Adipose tissue (tissue), 3 donors: Measurements from ENCODE around the gene MMP24. TPM values are rescaled to one million over a fixed set of nuclear protein-coding genes. Genes with fewer than 3 reads are reported as not detected.

ENCODE experiments used
- H3K27ac ChIP-seq: one replicate; pipeline ENCODE4 v1.5.1; 2013; ENCODE audit warnings: low read depth, low read length
- WGBS, 3 donors: extraction: QIAGEN DNeasy Blood & Tissue Kit; methylation state at CpG; one replicate each; pipeline ENCODE4 v1.1.7; 2013; 5-methylcytosine and 5-hydroxymethylcytosine counted together
- polyA plus RNA-seq, 3 donors: library from polyadenylated mRNA; stranded (reverse); fragments of 200-250 nt; gene quantifications; one replicate each; pipeline ENCODE4 v1.2.3, GENCODE V29; 2013
- donor health status: healthy with polysubstance abuse.
- donor health status: Bipolar disorder and iron deficiency.
- donor health status: healthy.

The MMP24 gene
- polyA plus RNA-seq, 3 donors = 0.45 to 4.0 (median 0.98) TPM

GRCh38 chr20:35298264-35298663 lies 71.8 kb downstream of the MMP24 start:
- 62 to 69% (median 64%) methylated on average over 5 of the region's 5 CpGs for WGBS, 3 donors
- no peak overlapping the region for H3K27ac ChIP-seq

- H3K27ac ChIP-seq = no peak overlapping the region
- WGBS, 3 donors = 58 to 69% (median 60%) methylated on average over 4 of the region's 4 CpGs
These were observed 73.3 kb downstream of the MMP24 start for GRCh38 chr20:35299780-35300179.

GRCh38 chr20:35300469-35301262 lies 74.2 kb downstream of the MMP24 start:
- H3K27ac ChIP-seq = no peak overlapping the region
- 81 to 88% (median 82%) methylated on average over 4 of the region's 4 CpGs for WGBS, 3 donors

- H3K27ac ChIP-seq = no peak overlapping the region
- WGBS, 3 donors = 87 to 95% (median 94%) methylated on average over 2 of the region's 2 CpGs
These were observed 74.9 kb downstream of the MMP24 start for GRCh38 chr20:35301426-35301825.

- no peak overlapping the region for H3K27ac ChIP-seq
These were observed 76.2 kb downstream of the MMP24 start for GRCh38 chr20:35302421-35303335.

GRCh38 chr20:35303382-35303734 lies 76.9 kb downstream of the MMP24 start:
- 74 to 84% (median 82%) methylated on average over 11 of the region's 11 CpGs for WGBS, 3 donors

More at GRCh38 chr20:35302421-35303335, 76.2 kb downstream of the MMP24 start:
- 82 to 87% (median 86%) methylated on average over 6 of the region's 6 CpGs for WGBS, 3 donors

GRCh38 chr20:35303735-35304491 lies 77.4 kb downstream of the MMP24 start:
- WGBS, 3 donors = 30 to 31% (median 31%) methylated on average over 17 to 18 of the region's 18 CpGs
- no peak overlapping the region for H3K27ac ChIP-seq

More at GRCh38 chr20:35303382-35303734, 76.9 kb downstream of the MMP24 start:
- no peak overlapping the region for H3K27ac ChIP-seq

- no peak overlapping the region for H3K27ac ChIP-seq
- WGBS, 3 donors = 85 to 90% (median 86%) methylated on average over 6 of the region's 6 CpGs
These were observed 78.5 kb downstream of the MMP24 start for GRCh38 chr20:35304956-35305355.

GRCh38 chr20:35305682-35306556 lies 79.4 kb downstream of the MMP24 start:
- no peak overlapping the region for H3K27ac ChIP-seq
- 87 to 95% (median 89%) methylated on average over 12 of the region's 12 CpGs for WGBS, 3 donors

GRCh38 chr20:35306931-35307517 lies 80.5 kb downstream of the MMP24 start:
- 42 to 47% (median 43%) methylated on average over 4 of the region's 4 CpGs for WGBS, 3 donors
- H3K27ac ChIP-seq = no peak overlapping the region

- 67 to 82% (median 77%) methylated on average over 13 of the region's 13 CpGs for WGBS, 3 donors
These were observed 81.5 kb downstream of the MMP24 start for GRCh38 chr20:35307666-35308653.

GRCh38 chr20:35311409-35311808 lies 84.9 kb downstream of the MMP24 start:
- 81 to 95% (median 90%) methylated on average over 2 of the region's 2 CpGs for WGBS, 3 donors
- H3K27ac ChIP-seq = no peak overlapping the region

More at GRCh38 chr20:35307666-35308653, 81.5 kb downstream of the MMP24 start:
- H3K27ac ChIP-seq = no peak overlapping the region

- H3K27ac ChIP-seq = no peak overlapping the region
- 87 to 96% (median 91%) methylated on average over 5 of the region's 5 CpGs for WGBS, 3 donors
These were observed 85.3 kb downstream of the MMP24 start for GRCh38 chr20:35311822-35312221.

GRCh38 chr20:35312318-35312717 lies 85.8 kb downstream of the MMP24 start:
- WGBS, 3 donors = 61 to 94% (median 70%) methylated on average over 1 of the region's 1 CpG
- no peak overlapping the region for H3K27ac ChIP-seq

GRCh38 chr20:35314816-35315631 lies 88.5 kb downstream of the MMP24 start:
- 63 to 83% (median 66%) methylated on average over 3 of the region's 3 CpGs for WGBS, 3 donors
- H3K27ac ChIP-seq = no peak overlapping the region
